ENCODE data around the gene PRG3. TPM values are rescaled to one million over a fixed set of nuclear protein-coding genes. Genes with fewer than 3 reads are reported as not detected.

Gene PRG3
- total and polyA plus RNA-seq, 4 donors, result not detected

DNA sequence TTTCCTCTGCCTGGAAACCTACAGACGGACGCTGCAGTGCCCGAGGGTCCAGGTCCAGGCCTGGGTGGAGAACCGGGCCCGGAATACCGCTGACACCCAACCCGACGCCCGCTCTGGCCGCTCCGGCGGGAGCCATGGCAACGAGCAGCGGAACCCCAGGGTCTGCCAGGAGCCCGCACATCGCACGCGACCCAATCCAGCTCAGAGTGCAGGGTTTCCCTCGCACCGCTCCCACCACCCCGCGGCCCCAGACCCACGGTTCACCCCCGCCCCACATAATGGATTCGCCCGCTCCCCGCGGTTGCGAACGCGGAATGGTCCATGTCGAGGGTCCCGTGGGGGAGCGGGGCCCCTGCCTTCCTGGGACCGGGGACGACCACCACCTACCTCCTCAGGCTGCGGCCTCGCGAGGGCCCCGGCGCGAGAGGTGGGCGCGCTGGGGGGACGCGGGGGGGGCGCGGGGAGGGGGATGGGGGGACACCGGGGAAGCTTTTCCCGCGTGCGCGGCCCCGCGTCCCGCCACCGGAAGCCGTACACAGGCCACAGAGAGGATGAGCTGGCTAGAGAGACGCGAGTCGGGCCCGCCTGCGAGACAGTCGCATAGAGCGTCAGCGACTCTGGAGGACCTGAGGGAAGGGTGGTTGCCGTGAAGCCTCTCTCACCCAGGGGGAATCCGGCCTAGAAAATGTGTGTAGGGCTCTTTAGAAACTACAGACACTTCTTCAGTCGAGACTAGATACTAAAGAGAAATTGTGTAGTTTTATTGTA, 45.4 kb downstream of the PRG3 start, which contains the start of gene SSRP1:
Gene SSRP1 (minus strand): TSS at position 550 of the 768 bp plus-strand sequence. CDS start 771 bp downstream, outside the sequence.
- Histone ChIP-seq H3K27me3 (ENCODE audit: control insufficient read depth in 1 of 2, insufficient read depth in 2 of 2, low read length in 1 of 2) (no peaks in the 10 kb centered on the region), H3K27ac (ENCODE audit: low read depth in 1 of 2, low read length in 2 of 2) (peak within 1 kb of the TSS in 1 of 2 donors; percentile 62), H3K36me3 (ENCODE audit: control insufficient read depth in 1 of 2, insufficient read depth in 2 of 2, low read length in 1 of 2) (peaks cover 0 to 8% of the 10 kb centered on the region in 2 donors), H3K9me3 (ENCODE audit: control insufficient read depth, low read length) (no peaks in the 10 kb centered on the region), H3K4me3 (ENCODE audit: low read length in 2 of 2) (peak within 1 kb of the TSS; percentile 60 to 98), H3K4me1 (ENCODE audit: control insufficient read depth in 1 of 2, insufficient read depth in 2 of 2, low read length in 2 of 2) (peaks cover 0 to 2% of the 10 kb centered on the region in 2 donors)
- intact Hi-C loops (cut with DNase I), result loop anchor here in 1 of 2 donors (5.0 kb wide), 1 partner anchor 197 kb away; the partner anchor contains the start of gene TIMM10
- DNase-seq (peak; percentile 93 to 95), ATAC-seq (ENCODE audit: low FRiP score) (peak; percentile 95)
- 0 to 1% methylated on average over 54 to 69 of the region's 69 CpGs for WGBS, 2 donors

DNA sequence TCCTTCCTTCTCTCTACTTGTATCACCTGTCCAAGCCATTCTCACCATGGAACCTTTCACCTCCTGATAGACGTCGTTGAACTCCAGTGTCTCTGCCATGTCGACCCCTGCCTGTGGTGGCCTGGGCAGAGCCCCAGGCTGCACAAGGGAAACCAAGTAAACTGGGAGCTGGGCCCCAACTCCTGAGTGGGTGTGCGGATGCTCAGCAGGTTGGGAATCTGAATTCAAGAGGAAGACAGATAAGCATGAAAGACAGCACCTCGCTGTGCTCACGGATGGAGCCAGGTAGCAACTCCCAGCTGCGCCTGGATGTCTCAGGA, 46.0 kb downstream of the PRG3 start:
- no peaks in the 10 kb centered on the region for H3K27me3 ChIP-seq (ENCODE audit: control insufficient read depth in 1 of 2, insufficient read depth in 2 of 2, low read length in 1 of 2)
- DNase-seq, result no peak
- WGBS, 2 donors, result 4 to 6% methylated on average over 7 of the region's 7 CpGs
- H3K9me3 ChIP-seq (ENCODE audit: control insufficient read depth, low read length), result no peaks in the 10 kb centered on the region
- H3K4me1 ChIP-seq (ENCODE audit: control insufficient read depth in 1 of 2, insufficient read depth in 2 of 2, low read length in 2 of 2), result peaks cover 0 to 2% of the 10 kb centered on the region in 2 donors
- intact Hi-C loops (cut with DNase I), result loop anchor here in 1 of 2 donors (5.0 kb wide), 1 partner anchor 197 kb away; the partner anchor contains the start of gene TIMM10
- H3K36me3 ChIP-seq (ENCODE audit: control insufficient read depth in 1 of 2, insufficient read depth in 2 of 2, low read length in 1 of 2), result peaks cover 0 to 13% of the 10 kb centered on the region in 2 donors
- no peak for ATAC-seq (ENCODE audit: low FRiP score)
- H3K27ac ChIP-seq (ENCODE audit: low read depth in 1 of 2, low read length in 2 of 2), result peak overlapping the region in 1 of 2 donors; percentile 60
- H3K4me3 ChIP-seq (ENCODE audit: low read length in 2 of 2), result peak overlapping the region; percentile 60 to 98

DNA sequence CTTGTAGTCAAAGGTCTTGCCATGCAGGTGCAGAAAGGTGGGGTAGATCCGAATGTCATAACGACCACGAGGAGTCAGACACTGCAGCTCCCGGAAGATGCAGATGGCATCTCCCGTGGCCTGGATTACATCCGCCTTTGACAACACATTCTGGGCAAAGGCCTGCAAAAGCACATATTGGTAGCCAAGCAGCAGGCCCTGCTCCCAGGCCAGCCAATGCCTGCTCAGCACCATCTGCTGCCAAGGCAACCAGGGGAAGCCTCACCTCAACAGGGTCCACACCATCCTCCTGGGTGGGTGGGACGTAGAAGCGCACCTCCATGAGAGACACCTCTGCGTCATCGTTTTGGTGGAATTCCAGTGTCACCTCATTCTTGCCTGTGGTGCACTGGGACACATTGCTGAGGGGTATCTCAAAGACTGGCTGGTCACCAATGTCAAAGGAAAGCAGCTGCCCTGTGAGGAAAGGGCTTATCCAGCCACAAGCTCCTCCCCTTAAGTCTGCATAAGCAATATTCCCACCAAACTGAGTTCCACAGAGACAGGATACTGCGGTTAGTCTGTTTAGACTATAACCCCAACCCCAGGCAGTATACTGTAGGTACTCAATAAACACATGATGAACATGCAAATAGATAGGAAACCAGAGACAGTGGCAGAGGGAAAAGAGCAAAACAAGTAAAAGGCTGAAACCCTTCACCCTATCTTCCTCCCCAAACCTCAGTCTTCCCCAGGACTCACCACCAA, 48.1 kb downstream of the PRG3 start:
- H3K27ac ChIP-seq (ENCODE audit: low read depth in 1 of 2, low read length in 2 of 2), result no peak overlapping the region
- WGBS, 2 donors, result 88 to 92% methylated on average over 11 of the region's 11 CpGs
- H3K4me3 ChIP-seq (ENCODE audit: low read length in 2 of 2), result no peak overlapping the region
- no peak for ATAC-seq (ENCODE audit: low FRiP score)
- no peaks in the 10 kb centered on the region for H3K27me3 ChIP-seq (ENCODE audit: control insufficient read depth in 1 of 2, insufficient read depth in 2 of 2, low read length in 1 of 2)
- H3K9me3 ChIP-seq (ENCODE audit: control insufficient read depth, low read length), result no peaks in the 10 kb centered on the region
- H3K4me1 ChIP-seq (ENCODE audit: control insufficient read depth in 1 of 2, insufficient read depth in 2 of 2, low read length in 2 of 2), result peaks cover 0 to 2% of the 10 kb centered on the region in 2 donors
- H3K36me3 ChIP-seq (ENCODE audit: control insufficient read depth in 1 of 2, insufficient read depth in 2 of 2, low read length in 1 of 2), result peaks cover 0 to 14% of the 10 kb centered on the region in 2 donors
- intact Hi-C loops (cut with DNase I), result loop anchor here in 1 of 2 donors (5.0 kb wide), 1 partner anchor 94 kb away; the partner anchor contains the start of gene SLC43A3
- no peak for DNase-seq

DNA sequence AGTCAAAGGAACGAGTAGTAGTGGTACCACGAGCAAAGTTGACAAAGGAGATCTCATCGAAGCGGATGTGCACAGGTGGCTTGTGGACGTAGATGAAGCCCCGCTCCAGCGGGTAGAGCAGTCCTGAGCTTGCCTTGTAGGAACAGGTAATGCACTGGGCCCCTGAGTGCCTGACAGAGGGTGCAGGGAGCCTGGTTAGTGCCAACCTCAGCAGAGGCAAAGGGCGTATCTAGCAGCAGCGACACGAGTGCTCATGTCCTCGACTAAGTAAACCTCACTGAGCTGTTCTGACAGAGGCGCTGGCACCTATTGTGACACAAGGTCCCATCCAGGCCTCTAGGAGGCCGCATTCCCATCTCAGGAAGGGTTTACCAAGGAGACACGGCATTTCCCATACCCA, 49.2 kb downstream of the PRG3 start:
- H3K4me1 ChIP-seq (ENCODE audit: control insufficient read depth in 1 of 2, insufficient read depth in 2 of 2, low read length in 2 of 2), result peaks cover 0 to 2% of the 10 kb centered on the region in 2 donors
- no peaks in the 10 kb centered on the region for H3K27me3 ChIP-seq (ENCODE audit: control insufficient read depth in 1 of 2, insufficient read depth in 2 of 2, low read length in 1 of 2)
- peaks cover 0 to 14% of the 10 kb centered on the region in 2 donors for H3K36me3 ChIP-seq (ENCODE audit: control insufficient read depth in 1 of 2, insufficient read depth in 2 of 2, low read length in 1 of 2)
- H3K27ac ChIP-seq (ENCODE audit: low read depth in 1 of 2, low read length in 2 of 2), result no peak overlapping the region
- ATAC-seq (ENCODE audit: low FRiP score), result no peak
- H3K9me3 ChIP-seq (ENCODE audit: control insufficient read depth, low read length), result no peaks in the 10 kb centered on the region
- DNase-seq, result no peak
- no peak overlapping the region for H3K4me3 ChIP-seq (ENCODE audit: low read length in 2 of 2)
- intact Hi-C loops (cut with DNase I), result loop anchor here in 1 of 2 donors (5.0 kb wide), 1 partner anchor 96 kb away; the partner anchor contains the start of gene SLC43A3
- 93 to 95% methylated on average over 14 of the region's 14 CpGs for WGBS, 2 donors

DNA sequence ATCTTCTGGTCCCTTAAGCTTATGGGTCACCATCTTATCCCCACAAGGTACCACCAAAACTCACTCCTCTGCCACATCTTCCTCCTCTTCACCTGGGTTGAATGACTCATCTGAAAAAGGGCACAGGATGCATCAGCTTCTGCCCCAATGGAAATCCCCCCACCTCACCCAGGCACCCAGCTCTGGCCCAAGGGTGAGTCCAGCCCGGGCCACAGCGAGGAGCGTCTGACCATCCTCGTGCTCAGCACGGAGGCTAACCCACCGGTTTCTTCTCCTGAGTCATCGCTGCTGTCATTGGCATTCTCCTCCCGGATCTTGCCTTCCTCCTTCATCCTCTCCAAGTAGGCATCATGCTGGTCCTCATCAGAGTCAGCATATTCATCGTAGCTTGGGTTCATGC, 50.9 kb downstream of the PRG3 start:
- Histone ChIP-seq H3K4me3 (ENCODE audit: low read length in 2 of 2) (no peak overlapping the region), H3K9me3 (ENCODE audit: control insufficient read depth, low read length) (no peaks in the 10 kb centered on the region), H3K4me1 (ENCODE audit: control insufficient read depth in 1 of 2, insufficient read depth in 2 of 2, low read length in 2 of 2) (no peaks in the 10 kb centered on the region), H3K36me3 (ENCODE audit: control insufficient read depth in 1 of 2, insufficient read depth in 2 of 2, low read length in 1 of 2) (peaks cover 0 to 14% of the 10 kb centered on the region in 2 donors), H3K27me3 (ENCODE audit: control insufficient read depth in 1 of 2, insufficient read depth in 2 of 2, low read length in 1 of 2) (no peaks in the 10 kb centered on the region), H3K27ac (ENCODE audit: low read depth in 1 of 2, low read length in 2 of 2) (no peak overlapping the region)
- 94% methylated on average over 9 of the region's 9 CpGs for WGBS, 2 donors
- no peak for DNase-seq
- no peak for ATAC-seq (ENCODE audit: low FRiP score)
- intact Hi-C loops (cut with DNase I), result loop anchor here in 1 of 2 donors (5.0 kb wide), 1 partner anchor 97 kb away; the partner anchor contains the start of gene SLC43A3

DNA sequence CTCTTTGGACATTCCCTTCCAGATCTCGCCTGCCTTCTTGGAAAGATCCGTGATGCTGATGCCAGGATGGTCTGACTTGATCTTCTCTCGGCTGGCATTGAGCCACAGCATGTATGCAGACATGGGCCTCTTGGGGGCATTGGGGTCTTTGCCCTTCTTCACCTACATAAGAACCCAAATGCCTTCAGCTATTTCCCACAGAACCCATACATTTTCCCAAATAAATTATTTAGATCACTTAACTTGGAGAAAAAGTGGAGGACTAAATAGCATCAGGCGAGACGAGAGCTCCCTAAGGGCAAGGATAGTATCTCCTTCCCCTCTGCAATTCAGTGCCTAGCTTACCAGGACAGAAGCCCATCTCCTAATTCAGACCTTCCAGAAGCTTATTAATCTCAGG, 53.2 kb downstream of the PRG3 start:
- 94 to 98% methylated on average over 5 of the region's 5 CpGs for WGBS, 2 donors
- Histone ChIP-seq H3K9me3 (ENCODE audit: control insufficient read depth, low read length) (no peaks in the 10 kb centered on the region), H3K27me3 (ENCODE audit: control insufficient read depth in 1 of 2, insufficient read depth in 2 of 2, low read length in 1 of 2) (no peaks in the 10 kb centered on the region), H3K4me3 (ENCODE audit: low read length in 2 of 2) (no peak overlapping the region), H3K36me3 (ENCODE audit: control insufficient read depth in 1 of 2, insufficient read depth in 2 of 2, low read length in 1 of 2) (peaks cover 0 to 13% of the 10 kb centered on the region in 2 donors), H3K4me1 (ENCODE audit: control insufficient read depth in 1 of 2, insufficient read depth in 2 of 2, low read length in 2 of 2) (no peaks in the 10 kb centered on the region), H3K27ac (ENCODE audit: low read depth in 1 of 2, low read length in 2 of 2) (no peak overlapping the region)
- DNase-seq (no peak), ATAC-seq (ENCODE audit: low FRiP score) (no peak)
- intact Hi-C loops (cut with DNase I), result loop anchor here (10.0 kb wide), 2 partner anchors 327 to 337 kb away; partner anchors contain the start of genes CLP1 (in 1 of the 2) and ZDHHC5 (in 1 of the 2)

Other genes with a start within 250 kb of the PRG3 start
- gene LRRC55, start 199.2 kb downstream of the PRG3 start, total RNA-seq, result under 1 TPM in 1 of 2 donors, not detected in 1; 0.21 TPM
- under 1 TPM; under 0.01 to 0.05 TPM for gene LRRC55, start 199.2 kb downstream of the PRG3 start, polyA plus RNA-seq
- gene APLNR, start 143.9 kb downstream of the PRG3 start, total RNA-seq, result 10 to 100 TPM; 17.8 to 27.7 TPM
- under 1 TPM in 1 of 2 donors, not detected in 1; 0.23 TPM for gene APLNR, start 143.9 kb downstream of the PRG3 start, polyA plus RNA-seq
- 100 to 1,000 TPM; 169 to 184 TPM for gene TNKS1BP1, start 56.2 kb downstream of the PRG3 start, total RNA-seq
- gene TNKS1BP1, start 56.2 kb downstream of the PRG3 start, polyA plus RNA-seq, result 100 to 1,000 TPM in 1 of 2 donors, 10 to 100 TPM in 1; 35.2 to 161 TPM
- 10 to 100 TPM; 43.2 to 48.7 TPM for gene SSRP1, start 45.3 kb downstream of the PRG3 start, total RNA-seq
- 10 to 100 TPM; 37.8 to 44.9 TPM for gene SSRP1, start 45.3 kb downstream of the PRG3 start, polyA plus RNA-seq
- not detected for gene P2RX3, start 42.8 kb downstream of the PRG3 start, total RNA-seq
- gene P2RX3, start 42.8 kb downstream of the PRG3 start, polyA plus RNA-seq, result not detected
- gene PRG2, start 9.5 kb upstream of the PRG3 start, total RNA-seq, result under 1 TPM; 0.39 to 0.84 TPM
- under 1 TPM in 1 of 2 donors, not detected in 1; 0.15 TPM for gene PRG2, start 9.5 kb upstream of the PRG3 start, polyA plus RNA-seq
- gene SLC43A3, start 46.0 kb upstream of the PRG3 start, total RNA-seq, result 10 to 100 TPM; 59.7 to 97.8 TPM
- gene SLC43A3, start 46.0 kb upstream of the PRG3 start, polyA plus RNA-seq, result 10 to 100 TPM; 28.0 to 30.4 TPM
- 1 to 10 TPM; 1.1 to 4.3 TPM for gene RTN4RL2, start 79.4 kb upstream of the PRG3 start, total RNA-seq
- under 1 TPM in 1 of 2 donors, not detected in 1; 0.20 TPM for gene RTN4RL2, start 79.4 kb upstream of the PRG3 start, polyA plus RNA-seq
- gene SLC43A1, start 134.6 kb upstream of the PRG3 start, total RNA-seq, result 10 to 100 TPM in 1 of 2 donors, 1 to 10 TPM in 1; 7.6 to 15.8 TPM
- gene SLC43A1, start 134.6 kb upstream of the PRG3 start, polyA plus RNA-seq, result 10 to 100 TPM in 1 of 2 donors, 1 to 10 TPM in 1; 8.6 to 19.6 TPM
- 10 to 100 TPM; 30.8 to 40.0 TPM for gene TIMM10, start 149.6 kb upstream of the PRG3 start, total RNA-seq
- gene TIMM10, start 149.6 kb upstream of the PRG3 start, polyA plus RNA-seq, result 10 to 100 TPM; 34.7 to 71.1 TPM
- not detected for gene SMTNL1, start 156.4 kb upstream of the PRG3 start, total RNA-seq
- gene SMTNL1, start 156.4 kb upstream of the PRG3 start, polyA plus RNA-seq, result not detected
- 10 to 100 TPM; 42.0 to 68.9 TPM for gene UBE2L6, start 186.5 kb upstream of the PRG3 start, total RNA-seq
- gene UBE2L6, start 186.5 kb upstream of the PRG3 start, polyA plus RNA-seq, result 10 to 100 TPM; 44.8 to 45.2 TPM
- 1,000 to 10,000 TPM in 1 of 2 donors, 100 to 1,000 TPM in 1; 723 to 1,015 TPM for gene SERPING1, start 216.5 kb upstream of the PRG3 start, total RNA-seq
- 100 to 1,000 TPM; 473 to 867 TPM for gene SERPING1, start 216.5 kb upstream of the PRG3 start, polyA plus RNA-seq